ENCODE results near the gene GOLGA6C.
"Not testable (repeated sequence)": the region's sequence is repeated elsewhere in the genome, so short reads cannot be mapped to it uniquely, and the experiment has no call there.

GOLGA6C gene

DNA sequence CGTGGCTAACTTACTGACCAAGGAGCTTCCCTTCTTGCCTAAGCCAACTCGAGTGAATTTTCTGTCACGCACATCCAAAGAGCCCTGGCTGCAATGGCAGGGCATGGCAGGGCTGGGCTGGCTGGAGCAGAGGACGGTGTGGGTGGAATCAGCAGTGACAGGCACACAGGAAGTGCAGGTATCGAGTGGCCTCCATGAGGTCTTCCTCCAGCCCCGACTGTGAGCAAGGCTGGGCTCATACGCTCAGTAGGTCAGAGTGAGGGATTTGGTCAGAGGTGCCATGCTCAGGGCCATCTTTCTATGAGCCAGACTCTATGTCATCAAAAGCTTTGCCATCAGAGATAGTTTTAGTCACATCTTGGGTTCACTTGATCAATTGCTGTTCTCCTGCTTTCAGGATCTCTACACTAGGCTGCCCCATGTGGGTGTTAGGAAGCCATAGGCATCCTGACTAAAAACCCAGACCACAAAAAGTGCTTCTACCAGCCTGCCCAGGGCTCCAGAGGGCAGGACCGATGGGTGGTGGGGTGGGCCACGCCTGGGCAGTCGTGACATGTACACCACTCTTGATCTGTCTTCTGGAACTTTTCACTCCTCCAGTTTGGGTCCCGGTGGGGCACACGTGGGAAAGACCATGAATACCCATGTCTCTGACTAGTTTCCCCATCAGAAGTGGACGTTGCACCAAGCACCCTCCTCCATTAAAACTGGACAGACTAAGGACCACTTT is 55.1 kb downstream of the GOLGA6C start:
- DNase-seq (ENCODE audit: low read depth in 2 of 3, low spot score in 1 of 3) = no peak

- no peak for DNase-seq (ENCODE audit: low read depth in 2 of 3, low spot score in 1 of 3)
Observed at GRCh38 chr15:75314552-75315290, 56.6 kb downstream of the GOLGA6C start.

DNA sequence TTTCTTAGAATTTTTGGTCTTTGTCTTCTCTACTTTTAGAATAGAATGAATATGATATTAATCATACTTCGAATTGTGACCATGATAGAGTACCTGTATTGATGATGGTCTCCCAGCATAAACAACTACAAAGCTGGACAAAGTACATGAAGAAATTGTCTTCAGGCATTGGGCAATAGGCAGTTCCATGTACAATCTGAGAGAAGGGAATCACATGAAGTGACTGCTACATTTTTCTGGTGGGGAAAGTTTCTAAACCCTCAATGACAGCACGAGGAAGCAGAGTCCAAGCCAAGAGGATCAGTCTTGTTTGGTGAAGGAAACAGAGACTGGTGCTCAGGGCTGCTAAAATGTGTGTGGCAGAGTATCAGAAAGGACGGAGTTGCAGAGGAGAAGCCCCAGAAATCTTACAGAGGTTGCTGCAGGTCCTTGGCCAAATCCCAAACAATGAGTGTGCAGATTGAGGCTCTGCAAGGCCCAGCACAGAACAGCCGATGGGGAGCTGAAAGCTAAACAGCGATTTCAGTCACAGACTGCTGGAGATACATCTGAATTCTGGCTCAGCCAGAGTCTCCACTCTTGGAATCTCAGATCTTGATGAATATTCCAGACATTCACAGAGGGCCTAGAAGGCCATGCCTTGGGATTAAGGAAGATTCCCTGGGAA is 61.2 kb downstream of the GOLGA6C start:
- DNase-seq (ENCODE audit: low read depth in 2 of 3, low spot score in 1 of 3) = not testable (repeated sequence)

Measured in stimulated activated CD4-positive, alpha-beta T cell treated with anti-CD3 and anti-CD28 coated beads, Interleukin-12 subunit alpha, Interleukin-12 subunit beta, amount 100 ng/mL, for 48 hours (primary cell).